Ureter (tissue), 1 donor: ENCODE data around the gene LRRC28. TPM values are rescaled to one million over a fixed set of nuclear protein-coding genes. Genes with fewer than 3 reads are reported as not detected.

Experiments
- DNase-seq: peaks from one replicate; pipeline ENCODE4 v3.0.0-alpha.2; 2020; ENCODE audit warnings: low spot score
- total RNA-seq: library from RNA; stranded (reverse); gene quantifications from one replicate; pipeline ENCODE4 v1.2.4, GENCODE V29; 2023
- donor health status: DM: yes; HTN: yes; CAD: no.

Gene LRRC28
- total RNA-seq, 1 donor from 2014 or later, result 27.6 TPM

DNA sequence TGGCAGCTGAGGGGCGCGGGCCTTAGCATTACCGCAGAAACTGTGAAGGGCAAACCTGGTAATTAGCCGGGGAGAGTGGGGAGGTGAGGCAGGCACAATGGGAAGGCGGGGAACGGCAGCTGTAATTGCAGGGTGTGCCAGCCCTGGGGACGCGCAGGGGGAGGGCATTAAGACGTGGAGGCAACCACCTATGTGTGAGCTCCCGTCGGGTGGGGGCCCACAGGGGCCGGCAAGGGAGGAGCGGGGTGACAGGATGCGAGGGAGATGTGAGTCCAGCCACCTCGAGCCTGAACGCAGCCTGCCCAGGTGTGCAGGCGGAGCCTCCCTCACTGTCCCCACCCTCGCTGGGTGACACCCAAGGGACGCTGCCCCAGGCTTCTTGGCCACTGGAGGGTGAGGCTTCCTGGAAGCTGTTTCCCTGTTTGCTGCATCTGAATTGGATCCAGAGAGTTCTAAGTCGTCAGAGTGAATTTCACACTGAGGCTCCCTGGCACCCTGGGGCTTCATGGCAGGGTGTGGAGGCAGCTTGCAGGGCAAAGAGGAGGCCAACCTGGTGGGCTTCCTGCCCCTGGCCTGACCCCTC lies 183.9 kb downstream of the LRRC28 start:
- peak; percentile 65 for DNase-seq

DNA sequence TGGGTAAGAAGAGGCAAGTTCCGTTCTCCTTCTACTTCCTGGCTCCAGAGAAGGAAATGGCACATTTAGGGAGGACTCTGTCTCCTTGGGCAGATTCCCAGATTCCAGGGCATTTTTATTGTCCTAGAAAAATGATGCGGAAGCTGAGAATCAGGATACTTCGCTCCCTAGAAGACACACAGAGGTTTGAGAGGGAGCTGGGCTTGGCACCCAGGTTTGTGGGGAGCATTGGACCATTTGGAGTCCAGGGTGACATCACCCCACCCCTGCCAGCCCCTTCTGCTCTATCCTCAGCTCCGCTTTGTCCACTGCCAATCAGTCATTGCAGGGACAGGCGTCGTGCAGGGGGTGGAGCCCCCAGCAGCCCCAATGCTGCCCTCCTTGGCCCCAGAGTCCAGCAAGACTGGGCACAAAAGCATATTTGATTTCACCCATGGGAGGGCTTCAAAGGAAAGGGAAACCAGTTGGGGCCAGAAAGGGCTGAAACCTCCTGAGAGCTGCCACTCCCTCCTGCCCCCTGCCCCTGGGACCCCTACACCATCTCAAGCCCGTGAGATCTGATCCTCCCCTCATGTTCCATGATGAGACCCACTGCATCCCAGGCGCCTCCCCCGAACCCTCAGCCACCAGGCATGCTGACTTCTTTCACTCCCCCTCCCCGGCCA lies 184.7 kb downstream of the LRRC28 start:
- peak; percentile 41 for DNase-seq

DNA sequence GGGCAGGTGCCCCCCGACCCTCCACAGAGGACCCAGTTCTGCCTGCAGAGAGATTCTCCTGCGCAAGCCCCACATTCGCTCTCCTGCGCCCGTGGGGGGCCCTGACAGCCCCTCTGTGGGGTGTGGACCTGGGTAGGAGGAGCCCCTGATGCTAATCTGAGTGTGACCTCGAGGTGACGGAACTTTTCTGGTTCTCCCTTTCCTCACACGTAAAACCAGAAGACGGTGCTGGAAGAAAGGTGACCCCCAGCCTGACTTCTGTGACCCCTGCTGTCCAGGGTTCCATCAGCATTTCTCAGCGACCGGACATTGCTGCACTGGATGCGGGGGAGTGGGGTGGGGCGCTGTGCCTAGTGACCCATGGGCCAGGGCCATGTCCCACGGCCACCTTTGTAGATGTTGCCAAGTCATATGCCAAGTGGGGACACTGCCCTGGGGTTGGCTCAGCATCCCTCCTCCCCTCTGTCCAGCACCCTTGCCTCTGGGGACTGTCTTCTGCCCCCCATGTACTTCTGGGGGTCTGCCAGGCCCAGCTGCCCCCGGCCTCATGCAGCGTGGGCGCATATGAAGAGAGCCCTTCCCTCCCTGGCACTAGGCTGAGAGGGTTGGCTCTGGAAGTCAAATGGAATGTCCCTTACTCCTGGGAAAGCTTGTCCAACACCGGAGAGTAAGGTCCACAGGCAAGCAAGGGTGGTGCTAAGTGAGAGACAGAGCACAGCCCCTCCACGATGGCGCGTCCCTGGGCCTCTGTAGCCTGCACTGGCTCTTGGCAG lies 185.4 kb downstream of the LRRC28 start:
- no peak for DNase-seq

DNA sequence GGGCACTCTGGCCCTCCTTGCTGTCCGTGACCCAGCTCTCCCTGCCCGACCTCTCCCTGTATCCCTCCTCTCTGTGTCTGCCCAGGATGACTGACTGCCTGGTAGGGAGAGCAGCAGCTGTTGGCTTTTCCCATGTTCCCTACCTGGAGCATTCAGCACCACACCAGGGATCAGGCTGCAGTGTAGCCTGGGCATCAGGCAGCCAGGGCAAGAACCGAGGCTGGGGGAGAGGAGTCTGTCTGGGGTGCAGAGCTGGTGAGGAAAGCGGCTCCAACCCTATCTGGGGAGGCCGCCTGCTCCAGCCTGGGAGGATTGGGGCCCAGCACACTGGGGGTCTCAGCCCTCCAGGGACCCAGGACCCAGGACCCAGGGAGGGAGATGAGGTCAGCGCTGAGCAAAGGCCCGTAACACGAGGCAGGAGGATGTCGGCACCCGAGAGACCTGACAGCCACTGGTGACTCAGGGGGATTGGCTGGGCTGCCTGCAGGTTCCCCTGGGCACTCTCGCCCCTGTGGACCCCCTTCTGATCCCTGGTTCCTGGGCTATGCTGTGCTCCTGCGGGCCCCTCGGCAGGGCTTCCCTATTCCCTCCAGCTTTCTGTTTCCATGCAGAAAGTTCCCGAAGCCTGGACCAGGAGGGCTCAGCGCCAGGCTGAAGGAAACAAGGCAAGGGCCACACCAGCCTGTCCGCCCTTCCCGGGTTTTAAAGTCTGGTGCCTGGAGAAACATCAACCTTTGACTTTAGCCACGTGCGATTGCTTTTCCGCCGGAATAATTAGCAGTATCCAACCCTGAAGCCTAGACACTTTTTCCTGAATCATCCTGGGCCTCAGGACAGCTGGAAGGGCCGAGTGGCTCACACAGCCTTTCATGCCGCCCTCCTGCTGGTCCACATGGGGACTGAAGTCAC lies 186.3 kb downstream of the LRRC28 start:
- DNase-seq, result no peak

DNA sequence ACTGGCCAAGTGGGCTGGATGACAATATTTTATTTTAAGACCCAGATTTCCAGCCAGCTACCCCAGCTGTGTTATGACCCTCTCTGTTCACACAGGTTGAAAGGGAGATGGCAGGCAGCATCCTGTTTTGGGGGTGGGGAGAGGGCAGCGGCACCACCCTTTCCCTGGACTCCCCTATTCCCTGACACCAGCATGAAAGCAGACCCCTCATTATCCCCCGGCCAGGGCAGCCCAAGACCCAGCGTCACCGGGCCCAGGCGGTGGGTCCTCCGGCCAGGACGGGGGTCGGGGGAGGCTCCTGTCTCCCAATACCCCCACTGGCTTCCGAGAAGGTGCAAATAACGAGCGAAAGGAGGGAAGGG lies 186.9 kb downstream of the LRRC28 start:
- DNase-seq, result no peak

DNA sequence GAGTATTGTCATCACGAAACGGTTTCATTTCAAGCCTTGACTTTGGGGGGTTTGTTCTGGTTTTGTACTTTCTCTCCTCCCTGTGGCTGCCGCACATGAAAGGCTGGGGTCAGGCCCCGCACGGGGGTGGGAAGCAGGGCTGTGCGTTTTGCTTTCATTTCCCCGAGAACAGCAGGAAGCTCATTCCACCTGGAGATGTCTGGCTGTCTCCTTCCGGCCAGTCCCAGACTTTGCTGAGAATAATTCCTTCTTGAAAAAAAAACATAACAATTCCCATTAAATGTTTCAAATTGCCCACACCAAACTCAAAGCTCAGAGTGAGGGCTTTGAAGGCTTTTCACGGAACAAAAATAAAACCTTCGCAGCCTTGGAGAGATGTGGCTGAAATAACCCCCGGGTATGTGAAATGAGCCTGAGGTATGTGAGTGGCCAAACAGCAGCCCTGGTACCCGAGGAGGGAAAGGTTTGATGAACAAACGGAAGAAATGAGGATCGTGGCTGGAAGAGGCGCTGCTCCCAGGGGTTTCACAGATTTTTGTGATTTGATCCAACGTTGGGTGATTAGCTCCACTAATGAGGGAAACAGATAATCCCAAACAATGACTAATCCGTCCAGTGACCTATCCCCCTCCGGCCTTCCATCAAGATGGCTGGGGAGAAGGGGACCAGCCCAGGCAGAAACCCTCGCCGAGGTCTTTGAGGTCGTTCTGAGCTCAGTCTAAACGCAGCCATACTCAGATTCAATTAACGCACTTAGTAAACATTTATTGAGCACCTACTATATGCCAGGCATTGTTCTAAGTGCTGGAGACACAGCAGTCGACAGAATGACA lies 187.6 kb downstream of the LRRC28 start:
- DNase-seq, result no peak

DNA sequence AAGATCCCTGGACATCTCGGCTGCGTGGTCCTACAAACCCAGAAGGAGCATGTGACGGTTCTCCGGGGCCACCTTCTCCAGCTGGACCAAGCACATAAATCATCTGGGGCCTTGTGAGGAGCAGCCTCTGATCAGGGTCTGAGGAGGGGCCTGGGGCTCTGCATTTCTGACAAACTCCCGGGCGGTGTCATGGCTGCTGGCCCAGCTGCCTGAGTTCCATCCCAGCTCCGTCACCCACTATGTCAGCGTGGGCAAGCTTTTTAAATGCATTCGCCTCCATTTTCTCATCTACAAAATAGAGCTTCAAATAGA lies 188.2 kb downstream of the LRRC28 start:
- DNase-seq, result no peak

DNA sequence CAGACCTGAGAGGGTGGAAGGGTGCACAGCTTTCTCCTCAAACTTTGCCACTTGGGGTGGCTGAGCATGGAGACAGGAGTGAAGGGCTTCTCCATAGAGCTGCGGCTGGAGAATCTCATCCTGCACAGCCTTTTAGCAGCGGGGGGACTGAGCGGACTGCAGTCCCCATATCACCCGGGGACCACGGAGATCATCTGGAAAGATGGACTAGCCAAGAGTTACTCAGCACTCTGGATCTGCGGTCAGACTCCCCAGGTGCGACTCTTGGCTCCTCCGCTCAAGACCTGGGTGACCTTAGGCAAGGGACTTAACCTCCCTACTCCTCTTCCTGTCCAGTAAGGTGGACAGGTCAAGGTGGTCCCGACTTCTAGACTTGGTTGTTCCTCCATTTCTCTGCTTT lies 188.7 kb downstream of the LRRC28 start:
- no peak for DNase-seq

Other genes with a start within 250 kb of the LRRC28 start
- not detected for gene PGPEP1L, start 243.7 kb upstream of the LRRC28 start, total RNA-seq
- gene SYNM, start 146.4 kb upstream of the LRRC28 start, total RNA-seq, result 189 TPM
- gene TTC23, start 1.9 kb upstream of the LRRC28 start, total RNA-seq, result 28.5 TPM